Neutrophil (primary cell): ENCODE results near the gene ITGB8.

Source experiments
- H3K27ac ChIP-seq: fragments of 200-600 bp; sonication (generic); 2 replicates; pipeline ENCODE4 v1.5.1; 2016; ENCODE audit warnings: mild to moderate bottlenecking, moderate library complexity
- H3K27me3 ChIP-seq: fragments of 200-600 bp; sonication (generic); 2 replicates; pipeline ENCODE4 v1.6.0; 2016; ENCODE audit warnings: mild to moderate bottlenecking
- H3K36me3 ChIP-seq: fragments of 200-600 bp; sonication (generic); 2 replicates; pipeline ENCODE4 v1.5.1; 2017
- H3K4me1 ChIP-seq, 2 experiments: fragments of 200-600 bp in 1 of 2; sonication (generic) in 1 of 2; 1 replicate in 1 of 2; 2 replicates in 1 of 2; pipeline versions ENCODE4 v1.5.1 to v1.6.1; 2013 to 2016; ENCODE audit warnings: low read depth in 1 of 2, low read length in 1 of 2, mild to moderate bottlenecking in 1 of 2, moderate library complexity in 1 of 2; ENCODE audit not compliant: control insufficient read depth in 1 of 2, insufficient read depth in 1 of 2
- H3K4me3 ChIP-seq, 2 experiments: fragments of 200-600 bp in 1 of 2; sonication (generic) in 1 of 2; 1 replicate in 1 of 2; 2 replicates in 1 of 2; pipeline ENCODE4 v1.5.1; 2013 to 2016; ENCODE audit warnings: low read depth in 1 of 2, low read length in 1 of 2, mild to moderate bottlenecking in 1 of 2, moderate library complexity in 1 of 2
- H3K9me3 ChIP-seq: fragments of 200-600 bp; sonication (generic); 2 replicates; pipeline ENCODE4 v1.5.1; 2016
- CTCF ChIP-seq: fragments of 200-600 bp; sonication (generic); IDR thresholded peaks from 2 replicates; pipeline ENCODE4 v1.5.1; 2016; ENCODE audit warnings: antibody characterized with exemption

The ITGB8 gene

GRCh38 chr7:20314198-20314597 is 16.5 kb upstream of the ITGB8 start:
- H3K9me3 ChIP-seq: no peaks in the 10 kb centered on the region
- H3K4me3 ChIP-seq: no peak overlapping the region
- TF ChIP-seq CTCF: no peak
- H3K4me1 ChIP-seq: no peaks in the 10 kb centered on the region
- H3K36me3 ChIP-seq: no peaks in the 10 kb centered on the region
- H3K27ac ChIP-seq: no peak overlapping the region
- H3K27me3 ChIP-seq: no peaks in the 10 kb centered on the region

- H3K4me3 ChIP-seq: no peak overlapping the region
- TF ChIP-seq CTCF: no peak
- no peaks in the 10 kb centered on the region for H3K9me3 ChIP-seq
- no peak overlapping the region for H3K27ac ChIP-seq
- no peaks in the 10 kb centered on the region for H3K36me3 ChIP-seq
- no peaks in the 10 kb centered on the region for H3K4me1 ChIP-seq
- no peaks in the 10 kb centered on the region for H3K27me3 ChIP-seq
Observed at GRCh38 chr7:20316706-20317105, 14.0 kb upstream of the ITGB8 start.

- H3K4me3 ChIP-seq: no peak overlapping the region
- H3K9me3 ChIP-seq: no peaks in the 10 kb centered on the region
- H3K4me1 ChIP-seq: no peaks in the 10 kb centered on the region
- TF ChIP-seq CTCF: no peak
- H3K36me3 ChIP-seq: no peaks in the 10 kb centered on the region
- no peaks in the 10 kb centered on the region for H3K27me3 ChIP-seq
- no peak overlapping the region for H3K27ac ChIP-seq
Observed at GRCh38 chr7:20317413-20317812, 13.3 kb upstream of the ITGB8 start.

- Histone ChIP-seq H3K4me1 (no peaks in the 10 kb centered on the region), H3K4me3 (no peak overlapping the region), H3K27ac (no peak overlapping the region), H3K36me3 (no peaks in the 10 kb centered on the region), H3K27me3 (no peaks in the 10 kb centered on the region), H3K9me3 (no peaks in the 10 kb centered on the region)
- TF ChIP-seq CTCF: no peak
Observed at GRCh38 chr7:20318933-20319332, 11.8 kb upstream of the ITGB8 start.

GRCh38 chr7:20320322-20320721 is 10.4 kb upstream of the ITGB8 start:
- H3K4me1 ChIP-seq: no peaks in the 10 kb centered on the region
- H3K27me3 ChIP-seq: no peaks in the 10 kb centered on the region
- no peak overlapping the region for H3K4me3 ChIP-seq
- no peaks in the 10 kb centered on the region for H3K36me3 ChIP-seq
- H3K9me3 ChIP-seq: no peaks in the 10 kb centered on the region
- H3K27ac ChIP-seq: no peak overlapping the region
- no peak for TF ChIP-seq CTCF

- TF ChIP-seq CTCF: no peak
- Histone ChIP-seq H3K4me3 (no peak overlapping the region), H3K9me3 (no peaks in the 10 kb centered on the region), H3K36me3 (no peaks in the 10 kb centered on the region), H3K27me3 (no peaks in the 10 kb centered on the region), H3K27ac (no peak overlapping the region), H3K4me1 (no peaks in the 10 kb centered on the region)
Observed at GRCh38 chr7:20320786-20321185, 9.9 kb upstream of the ITGB8 start.
